ENCODE measurements around the gene SFT2D3.

Gene SFT2D3

DNA sequence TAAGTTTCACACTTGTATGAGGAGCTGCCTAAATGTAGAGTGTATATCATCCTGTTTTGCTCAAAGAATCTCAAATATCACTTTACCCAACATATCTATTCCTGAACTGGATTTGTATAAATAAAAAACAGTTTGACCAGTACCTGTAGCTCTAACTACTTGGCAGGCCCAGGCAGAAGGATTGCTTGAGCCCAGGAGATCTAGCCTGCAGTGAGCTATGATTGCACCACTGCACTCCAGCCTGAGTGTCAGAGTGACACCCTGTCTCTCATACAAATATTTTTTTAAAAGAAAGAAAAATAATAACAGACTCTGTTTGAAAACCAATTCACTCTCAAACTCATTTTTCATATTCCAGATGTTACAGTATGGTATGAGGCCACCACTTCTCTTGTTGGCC, 18.2 kb upstream of the SFT2D3 start:
- DNase-seq: no peak

DNA sequence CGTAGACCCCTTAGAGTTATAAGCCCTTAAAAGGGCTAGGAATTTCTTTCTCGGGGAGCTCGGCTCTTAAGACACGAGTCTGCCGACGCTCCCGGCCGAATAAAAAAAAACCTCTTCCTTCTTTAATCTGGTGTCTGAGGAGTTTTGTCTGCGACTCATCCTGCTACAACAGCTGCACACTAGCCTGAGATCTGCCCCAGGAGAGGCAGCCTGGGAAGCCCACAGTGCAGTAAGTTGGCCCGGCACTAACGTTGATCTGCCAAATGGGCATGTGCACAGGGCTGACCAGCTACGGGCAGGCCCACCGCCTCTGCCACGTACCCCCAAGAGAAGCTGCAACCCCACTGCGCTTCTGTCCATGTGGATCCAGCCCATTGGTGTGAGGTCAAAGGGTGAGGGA, 17.5 kb upstream of the SFT2D3 start:
- DNase-seq: no peak

- no peak for DNase-seq
Observed at GRCh38 chr2:127685410-127686080, 15.8 kb upstream of the SFT2D3 start.

GRCh38 chr2:127688405-127688804, 12.9 kb upstream of the SFT2D3 start:
- no peak for DNase-seq

GRCh38 chr2:127690696-127691095, 10.6 kb upstream of the SFT2D3 start:
- DNase-seq: no peak

DNA sequence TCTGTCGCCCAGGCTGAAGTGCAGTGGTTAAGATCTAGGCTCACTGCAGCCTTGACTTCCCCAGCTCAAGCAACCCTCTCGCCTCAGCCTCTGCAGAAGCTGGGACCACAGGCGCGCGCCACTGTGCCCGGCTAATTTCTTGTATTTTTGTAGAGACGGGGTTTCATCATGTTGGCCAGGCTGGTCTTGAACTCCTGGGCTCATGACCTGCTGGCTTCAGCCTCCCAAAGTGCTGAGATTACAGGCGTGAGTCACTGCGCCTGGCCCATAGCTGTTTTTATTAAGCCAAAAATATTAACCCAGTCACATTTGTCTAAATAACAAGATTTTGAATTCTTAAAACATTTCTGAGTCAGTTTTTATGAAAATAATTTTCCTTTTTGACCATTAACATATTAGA, 6.3 kb upstream of the SFT2D3 start:
- no peak for DNase-seq

DNA sequence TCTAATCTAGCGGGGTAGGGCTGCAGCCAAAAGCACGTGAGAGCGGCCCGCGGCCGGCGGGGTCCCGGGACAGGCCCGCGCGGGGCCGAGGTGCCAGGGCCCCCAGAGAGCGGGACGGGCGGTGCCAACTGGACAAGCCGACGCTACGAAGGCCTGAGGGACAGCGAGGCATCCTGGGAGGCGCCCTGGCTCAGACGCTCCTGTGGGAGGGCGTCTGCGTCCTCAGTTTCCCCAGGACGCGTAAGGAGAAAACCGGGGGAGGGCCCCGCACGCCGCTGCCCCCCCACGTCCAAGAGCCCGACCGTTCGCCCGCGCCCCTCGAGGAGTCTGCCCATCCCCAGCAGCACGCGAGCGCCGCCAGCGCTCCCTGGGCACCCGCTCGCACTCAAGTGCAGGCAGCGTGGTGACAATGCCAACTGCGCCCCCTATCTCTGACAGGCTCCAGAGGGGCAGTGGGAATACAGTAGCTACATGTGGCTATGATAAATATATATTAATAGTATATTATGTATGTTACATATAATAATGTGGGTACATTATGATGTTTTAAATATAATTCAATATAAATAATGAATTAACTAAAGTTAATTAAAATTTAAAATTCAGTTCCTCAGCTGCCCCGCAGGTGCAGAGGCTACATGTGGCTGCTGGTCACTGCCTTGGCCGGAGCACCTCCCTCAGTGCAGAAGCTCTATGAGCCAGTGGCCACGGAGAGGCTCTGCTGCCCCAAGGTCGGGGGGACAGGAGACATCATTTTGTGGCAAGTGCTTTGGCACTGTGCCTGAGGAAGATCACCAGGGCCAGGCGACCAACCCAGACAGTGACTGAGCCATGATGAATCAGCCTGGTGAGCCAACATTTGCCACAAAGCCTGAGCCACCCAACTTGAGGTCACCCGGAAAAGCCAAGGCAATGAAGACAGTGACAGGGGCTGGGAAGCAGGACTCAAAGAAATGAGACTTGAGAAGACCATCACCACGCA, 5.5 kb upstream of the SFT2D3 start:
- no peak for DNase-seq

DNA sequence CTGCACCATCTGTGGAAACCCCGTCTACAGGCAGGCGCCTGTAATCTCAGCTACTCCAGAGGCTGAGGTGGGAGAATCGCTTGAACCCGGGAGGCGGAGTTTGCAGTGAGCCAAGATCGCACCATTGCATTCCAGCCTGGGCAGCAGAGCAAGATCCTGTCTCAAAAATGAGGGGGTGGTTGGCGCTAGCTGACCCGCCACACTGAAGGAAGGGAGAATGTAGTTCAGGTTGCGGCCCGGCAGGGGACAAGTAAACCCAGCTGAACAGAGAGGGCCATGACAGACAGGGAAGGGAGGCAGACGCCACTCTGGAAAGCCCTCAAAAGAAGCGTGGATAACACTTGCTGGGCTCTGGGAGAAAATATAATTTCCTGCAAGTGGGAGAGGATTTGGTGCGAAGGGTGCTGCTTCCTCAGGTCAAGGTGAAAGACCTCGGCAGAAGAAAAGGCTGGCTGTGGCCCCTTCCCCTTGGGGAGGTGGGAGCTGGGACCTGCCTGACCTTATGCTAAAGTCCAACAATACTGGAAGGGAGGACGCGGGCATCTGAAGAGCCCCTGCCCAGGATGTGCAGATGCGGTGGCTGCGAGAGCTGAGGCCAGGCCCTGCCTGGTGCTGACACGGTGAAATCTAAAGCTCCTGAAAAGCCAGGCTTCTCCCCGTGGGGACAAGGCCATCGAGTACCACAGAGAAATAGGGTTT, 3.7 kb upstream of the SFT2D3 start:
- no peak for DNase-seq

DNA sequence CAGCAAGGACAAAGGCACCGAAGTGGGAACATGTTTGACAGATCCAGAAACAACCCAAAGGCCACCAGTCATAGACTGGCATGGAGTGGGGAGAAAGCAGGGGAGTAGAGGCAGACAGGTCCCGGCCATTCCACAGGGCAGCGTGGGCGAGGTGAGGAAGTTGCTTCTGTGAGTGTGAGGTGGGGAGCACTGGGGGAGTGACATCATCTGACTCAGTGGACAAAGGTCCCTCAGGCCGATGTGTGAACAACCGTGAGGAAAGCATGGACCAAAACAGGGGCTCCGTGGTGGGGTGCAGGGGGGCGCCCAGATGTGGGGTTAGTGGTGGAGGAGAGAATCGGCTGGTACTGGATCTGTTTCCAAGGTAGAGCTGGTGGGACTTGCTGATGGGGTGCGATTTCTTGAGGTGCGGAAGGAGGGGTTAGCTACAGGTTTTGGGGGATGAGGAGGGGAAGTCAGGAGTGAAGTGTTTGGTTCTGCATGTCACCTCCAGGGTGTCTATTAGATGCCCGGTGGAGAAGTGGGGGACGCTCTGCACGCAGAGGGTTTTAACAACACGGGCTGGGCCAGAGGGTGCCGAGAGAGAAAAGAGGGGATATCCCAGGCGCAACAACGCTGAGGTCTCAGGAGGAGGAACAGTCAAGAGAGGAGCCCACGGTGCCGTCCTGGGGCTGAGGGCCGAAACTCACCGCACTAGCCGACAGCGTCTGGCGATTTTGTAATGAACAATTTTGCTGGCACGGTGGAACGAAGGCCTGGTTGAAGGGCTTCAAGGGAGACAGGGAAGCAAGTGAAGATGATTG, 2.5 kb upstream of the SFT2D3 start:
- no peak for DNase-seq

GRCh38 chr2:127700527-127701192, 637 bp upstream of the SFT2D3 start:
- no peak for DNase-seq

DNA sequence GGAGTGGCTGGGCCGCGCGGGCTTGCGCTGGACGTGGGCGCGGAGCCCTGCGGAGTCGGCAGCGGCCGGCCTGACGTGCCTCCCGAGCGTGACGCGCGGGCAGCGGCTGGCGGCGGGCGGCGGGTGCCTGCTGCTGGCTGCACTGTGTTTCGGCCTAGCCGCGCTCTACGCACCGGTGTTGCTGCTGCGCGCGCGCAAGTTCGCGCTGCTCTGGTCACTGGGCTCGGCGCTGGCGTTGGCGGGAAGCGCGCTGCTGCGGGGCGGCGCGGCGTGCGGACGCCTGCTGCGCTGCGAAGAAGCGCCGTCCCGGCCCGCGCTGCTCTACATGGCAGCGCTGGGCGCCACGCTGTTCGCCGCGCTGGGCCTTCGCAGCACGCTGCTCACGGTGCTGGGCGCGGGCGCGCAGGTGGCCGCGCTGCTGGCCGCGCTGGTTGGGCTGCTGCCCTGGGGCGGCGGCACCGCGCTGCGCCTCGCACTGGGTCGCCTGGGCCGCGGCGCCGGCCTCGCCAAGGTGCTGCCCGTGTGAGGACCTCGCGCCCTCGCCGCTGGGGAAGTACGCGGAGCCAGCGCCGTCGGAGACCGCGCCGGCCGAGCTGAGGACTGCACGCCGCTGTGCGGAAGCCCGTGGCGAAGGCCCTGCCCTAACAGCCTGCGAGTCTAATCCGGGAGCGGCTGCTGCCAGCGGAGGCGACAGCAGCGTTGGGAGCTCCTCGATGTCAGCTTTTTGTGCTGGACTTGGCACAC, 526 bp downstream of the SFT2D3 start:
- no peak for DNase-seq

DNA sequence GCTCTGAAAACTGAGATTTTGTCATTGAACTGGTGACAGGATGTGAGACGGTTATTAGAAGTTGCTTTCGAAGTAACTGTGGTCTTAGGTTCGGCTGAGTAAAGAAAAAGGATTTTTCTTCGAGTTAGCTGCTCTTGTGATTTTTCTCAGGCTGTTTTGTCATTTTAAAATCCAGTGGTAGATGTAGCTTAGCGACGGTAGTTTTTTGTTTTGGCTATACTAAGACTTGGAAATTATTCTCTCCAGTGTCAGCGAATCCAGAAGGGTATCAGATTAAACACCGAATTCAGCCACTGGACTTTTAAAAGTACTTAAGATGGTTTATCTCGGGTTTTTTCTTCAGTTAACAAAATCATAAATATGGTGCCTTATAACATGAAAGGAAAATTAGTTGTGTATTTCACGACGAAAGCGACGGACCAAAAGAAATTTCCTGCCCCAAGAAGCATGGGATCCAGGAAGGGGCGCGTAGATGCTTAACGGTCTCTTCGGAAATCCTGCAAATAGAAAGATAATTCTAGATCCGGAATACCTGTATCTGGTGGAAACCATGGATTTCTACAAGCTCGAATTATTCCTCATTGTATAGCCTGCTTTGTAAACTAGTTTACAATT, 1.2 kb downstream of the SFT2D3 start:
- no peak for DNase-seq

DNA sequence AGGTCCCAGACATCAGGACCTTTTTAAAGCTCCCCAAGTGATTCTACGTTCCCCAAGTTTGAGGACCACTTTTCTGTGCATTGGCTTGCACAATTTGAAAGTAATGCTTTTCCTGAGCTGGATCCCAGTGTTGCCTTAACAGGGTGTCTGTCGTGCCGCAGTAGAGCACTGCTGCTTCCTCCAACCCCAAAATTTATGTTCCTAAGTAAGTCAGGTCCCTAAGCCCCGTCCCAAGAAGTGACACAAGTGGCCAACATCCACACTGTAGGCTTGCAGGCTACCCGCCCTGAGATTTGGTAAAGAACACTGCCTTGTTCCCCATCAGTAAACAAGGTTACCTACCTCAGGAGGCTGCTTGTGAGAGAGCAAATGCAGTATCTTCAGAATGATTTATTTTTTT, 2.0 kb downstream of the SFT2D3 start:
- no peak for DNase-seq

DNA sequence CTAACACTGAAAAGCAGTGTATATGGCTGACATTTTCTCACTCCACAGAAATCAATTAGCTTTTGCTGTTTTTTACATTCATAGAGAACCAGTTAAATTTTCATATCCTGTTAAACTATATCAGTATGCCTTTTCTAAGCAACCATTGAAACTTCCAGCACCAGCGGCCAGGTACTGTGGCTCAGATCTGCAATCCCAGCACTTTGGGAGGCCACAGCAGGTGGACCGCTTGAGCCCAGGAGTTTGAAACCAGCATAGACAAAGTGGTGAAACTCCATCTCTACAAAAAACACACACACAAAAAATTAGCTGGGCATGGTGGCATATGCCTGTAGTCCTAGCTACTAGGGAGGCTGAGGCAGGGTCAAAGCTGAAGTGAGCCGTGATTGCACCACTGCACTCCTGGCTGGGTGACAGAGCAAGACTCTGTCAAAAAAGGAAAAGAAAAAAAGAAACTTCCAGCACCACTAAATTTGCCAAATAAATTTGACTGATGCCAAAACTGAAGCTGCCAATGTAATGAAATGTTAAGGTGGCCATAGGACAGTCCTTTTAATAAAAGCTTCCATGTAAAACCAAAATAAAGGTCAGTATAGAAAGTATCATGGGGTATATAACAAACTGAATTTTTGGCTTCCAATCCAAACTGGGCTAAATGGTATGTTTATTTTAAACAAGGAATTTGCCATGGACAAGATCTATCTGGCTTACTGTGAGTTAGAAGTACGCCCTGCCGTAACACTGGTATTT, 3.5 kb downstream of the SFT2D3 start:
- DNase-seq: no peak

DNA sequence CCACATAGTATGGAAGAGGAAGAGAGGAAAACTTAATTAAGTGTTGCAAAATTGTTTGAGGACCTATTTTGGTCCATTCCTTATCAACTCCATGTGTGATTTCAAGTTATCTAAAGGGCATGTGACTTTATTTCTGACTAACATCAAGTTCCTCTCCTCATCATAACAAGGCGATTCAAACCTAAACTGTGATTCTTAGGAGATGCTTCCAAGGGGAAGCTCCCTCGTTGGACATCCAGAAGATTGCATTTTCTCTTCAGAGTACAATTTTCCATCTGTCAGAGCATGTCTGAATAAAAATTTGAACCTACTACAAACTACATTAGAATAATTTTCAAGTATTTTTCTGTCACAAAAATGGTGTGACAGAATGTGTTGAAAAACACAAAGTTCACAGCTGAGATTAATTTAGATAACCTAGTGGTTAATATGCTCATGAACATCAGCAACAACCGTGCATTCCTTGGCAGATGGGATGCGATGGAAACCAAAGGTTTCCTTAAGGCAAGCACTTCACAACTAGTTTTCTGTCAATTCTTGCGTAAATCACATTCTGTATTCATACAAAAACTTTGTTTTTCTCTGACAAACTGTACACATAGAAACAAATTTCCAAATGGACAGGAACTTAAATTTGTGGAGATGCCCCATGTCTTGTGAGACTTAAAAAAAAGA, 4.2 kb downstream of the SFT2D3 start:
- no peak for DNase-seq

DNA sequence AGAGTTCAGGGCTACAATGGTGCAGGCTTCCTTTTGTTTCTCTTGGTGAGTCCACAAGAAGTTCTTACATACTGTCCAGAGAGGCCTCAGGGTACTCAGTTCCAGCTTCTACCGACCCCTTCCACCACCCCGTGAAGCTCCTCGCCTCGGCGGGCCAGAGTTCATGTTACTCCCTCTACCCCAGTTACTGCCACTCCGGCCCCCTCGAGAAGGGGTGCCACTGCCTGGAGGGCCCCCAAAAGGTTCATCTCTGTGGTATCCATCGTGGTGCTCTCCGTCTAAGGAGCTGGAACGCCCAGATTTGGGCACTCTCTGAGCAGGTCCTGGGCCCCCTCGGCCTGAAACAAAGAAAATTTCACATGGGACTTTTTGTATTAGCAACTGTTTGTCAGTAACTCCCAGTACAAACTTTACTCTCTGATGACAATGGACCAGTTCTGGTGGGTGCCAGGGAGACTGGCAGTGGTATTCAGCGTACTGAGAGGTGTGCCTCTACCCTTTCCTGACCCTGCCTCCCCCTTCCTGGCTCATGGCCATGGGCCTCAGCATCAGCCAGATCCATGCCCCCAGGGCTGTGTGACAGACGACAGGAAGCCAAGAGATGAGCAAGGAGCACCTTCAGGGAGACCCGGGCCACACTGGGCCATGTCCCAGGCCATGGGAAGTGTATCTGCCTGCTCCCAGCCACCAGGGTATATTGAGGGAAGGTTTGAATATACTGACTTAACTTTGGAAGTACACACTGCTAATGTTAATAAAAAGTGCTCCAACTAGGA, 5.1 kb downstream of the SFT2D3 start:
- DNase-seq: no peak

DNA sequence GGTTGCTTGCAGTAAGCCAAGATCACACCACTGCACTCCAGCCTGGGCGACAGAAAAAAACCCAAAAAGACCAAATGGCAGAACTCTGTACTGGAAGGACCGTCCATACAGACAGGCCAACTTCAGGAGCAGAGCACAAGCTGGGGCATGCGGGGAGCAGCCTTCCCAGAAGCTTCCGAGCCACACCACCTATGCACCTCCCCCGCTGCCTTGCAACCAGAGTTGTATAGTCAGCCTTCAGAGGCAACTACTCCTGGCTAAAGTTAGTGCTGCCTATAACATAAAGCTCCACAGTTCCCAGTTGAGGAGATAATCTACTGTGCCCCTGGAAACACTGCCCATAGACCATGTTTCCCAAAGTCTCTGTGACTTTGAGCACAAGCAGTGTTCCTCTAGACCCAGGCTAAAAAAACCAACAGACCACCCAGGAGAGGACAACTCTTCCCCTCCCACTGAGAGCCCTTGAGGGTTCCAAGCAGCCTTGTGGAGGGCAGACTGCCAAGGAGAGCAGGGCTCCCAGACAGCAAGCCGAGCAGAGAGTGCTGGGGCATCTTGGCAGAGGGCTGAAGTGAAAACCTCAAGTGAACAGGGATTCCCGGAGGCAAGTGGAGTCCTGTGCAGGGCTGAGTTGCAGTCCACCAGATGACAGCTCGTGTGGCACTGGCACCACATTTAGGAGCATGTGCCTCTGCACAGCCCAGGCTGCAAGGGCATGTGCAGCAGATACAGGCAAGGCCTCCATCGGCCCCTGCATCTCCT, 6.8 kb downstream of the SFT2D3 start:
- no peak for DNase-seq

DNA sequence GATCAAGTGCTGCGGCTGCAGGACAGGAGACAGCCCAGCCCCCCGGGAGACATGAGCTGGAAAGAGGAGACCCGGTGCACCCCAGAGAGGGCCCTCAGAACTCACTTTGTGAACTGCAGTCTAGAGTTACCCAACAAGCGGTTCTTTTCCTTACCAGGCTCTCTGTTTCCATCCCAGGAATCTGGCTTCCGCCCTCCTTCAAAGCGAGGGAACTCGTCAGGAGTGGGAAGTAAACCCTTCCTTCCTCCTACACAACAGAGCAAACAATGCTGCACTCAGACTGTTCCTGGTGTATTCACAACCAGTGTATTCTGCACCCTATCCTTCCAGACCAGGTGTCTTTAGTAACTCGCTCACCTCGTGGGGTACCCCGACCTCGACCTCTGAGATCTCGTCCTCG, 8.0 kb downstream of the SFT2D3 start:
- DNase-seq: no peak
